Pulmonary artery endothelial cell (primary cell): ENCODE results near the gene DDX1. TPM values are rescaled to one million over a fixed set of nuclear protein-coding genes. Genes with fewer than 3 reads are reported as not detected.
"Not testable (repeated sequence)": the region's sequence is repeated elsewhere in the genome, so short reads cannot be mapped to it uniquely, and the experiment has no call there.

Experiments
- DNase-seq: peaks from one replicate; pipeline ENCODE4 v3.0.0-alpha.2; 2011; ENCODE audit warnings: low read depth, low spot score
- total RNA-seq: library from RNA; depleted of rRNA; stranded (reverse); fragments of >200 nt; gene quantifications from 2 replicates; pipeline ENCODE4 v1.2.3, GENCODE V29; 2014

The DDX1 gene
- total RNA-seq, 1 donor from 2014 or later, result 88.5 TPM

DNA sequence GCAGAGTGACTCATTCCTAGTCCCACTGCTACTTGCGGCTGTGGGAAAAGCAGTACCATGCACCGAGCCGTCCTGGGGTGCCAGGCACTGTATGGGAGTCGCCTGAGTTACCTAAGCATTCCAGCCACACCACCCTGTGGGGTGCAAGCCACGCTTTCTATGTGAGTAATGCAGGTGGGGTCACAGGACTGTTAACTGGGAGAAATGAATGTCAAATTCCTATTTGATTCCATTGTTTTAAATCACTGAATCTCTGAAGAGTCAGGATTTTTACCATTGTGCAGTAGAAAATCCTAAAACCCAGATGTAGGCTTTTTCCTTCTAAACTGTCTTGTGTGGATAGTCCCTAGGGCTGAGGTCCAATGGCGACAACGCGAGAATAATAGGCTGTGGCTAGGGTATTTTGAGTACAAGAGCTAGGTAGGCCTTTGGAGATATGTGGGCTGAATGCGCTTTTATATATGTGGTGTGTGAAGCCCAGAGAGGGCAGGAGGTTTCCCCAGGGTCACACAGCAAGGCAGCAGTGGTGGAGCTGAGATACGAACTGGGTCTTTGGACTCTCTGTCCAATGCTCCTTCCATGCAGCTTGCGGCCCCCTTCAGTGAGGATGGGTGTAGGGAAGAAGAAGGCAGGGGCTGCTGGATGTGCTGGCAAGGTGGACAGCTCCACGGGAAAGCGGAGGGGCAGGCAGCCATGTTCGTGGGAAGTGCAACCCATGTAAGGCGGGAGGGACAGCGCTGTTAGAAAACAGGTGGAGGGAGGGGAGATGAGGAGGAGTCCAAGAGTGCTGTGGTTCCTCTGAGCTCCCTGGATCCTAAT, 83.2 kb downstream of the DDX1 start:
- no peak for DNase-seq

DNA sequence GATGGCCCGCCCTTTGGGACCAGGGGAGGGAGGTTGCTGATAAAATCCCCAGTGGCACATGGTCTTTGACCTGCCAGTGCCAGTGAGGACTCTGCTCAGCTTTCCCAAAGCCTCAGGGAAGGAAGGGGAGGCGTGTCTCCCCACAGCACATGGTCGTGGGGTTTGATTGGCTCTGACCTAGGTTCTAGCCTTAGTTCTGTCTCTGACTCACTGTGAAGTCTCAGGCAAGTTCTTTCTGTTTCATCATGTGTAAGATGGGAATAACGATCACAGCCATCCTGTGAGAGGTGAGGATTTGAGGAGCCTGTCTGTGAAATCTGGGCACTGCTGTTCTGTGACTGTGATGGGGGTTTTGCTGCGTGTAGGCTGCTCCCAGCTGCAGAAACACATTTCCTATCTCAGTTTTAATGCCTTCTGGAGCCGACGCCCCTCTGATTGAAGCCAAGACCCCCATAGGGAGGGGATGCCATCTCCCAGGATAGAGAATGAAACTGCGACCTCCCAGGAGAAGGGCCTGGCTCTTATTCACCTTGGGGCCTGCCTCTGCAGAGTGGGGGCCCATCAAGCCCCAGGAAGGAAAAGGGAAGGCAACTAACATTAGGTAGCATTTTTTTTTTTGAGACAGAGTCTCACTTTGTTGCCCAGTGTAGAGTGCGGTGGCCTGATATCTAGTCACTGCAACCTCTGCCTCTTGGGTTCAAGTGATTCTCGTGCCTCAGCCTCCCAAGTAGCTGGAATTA, 84.0 kb downstream of the DDX1 start:
- DNase-seq, result no peak

DNA sequence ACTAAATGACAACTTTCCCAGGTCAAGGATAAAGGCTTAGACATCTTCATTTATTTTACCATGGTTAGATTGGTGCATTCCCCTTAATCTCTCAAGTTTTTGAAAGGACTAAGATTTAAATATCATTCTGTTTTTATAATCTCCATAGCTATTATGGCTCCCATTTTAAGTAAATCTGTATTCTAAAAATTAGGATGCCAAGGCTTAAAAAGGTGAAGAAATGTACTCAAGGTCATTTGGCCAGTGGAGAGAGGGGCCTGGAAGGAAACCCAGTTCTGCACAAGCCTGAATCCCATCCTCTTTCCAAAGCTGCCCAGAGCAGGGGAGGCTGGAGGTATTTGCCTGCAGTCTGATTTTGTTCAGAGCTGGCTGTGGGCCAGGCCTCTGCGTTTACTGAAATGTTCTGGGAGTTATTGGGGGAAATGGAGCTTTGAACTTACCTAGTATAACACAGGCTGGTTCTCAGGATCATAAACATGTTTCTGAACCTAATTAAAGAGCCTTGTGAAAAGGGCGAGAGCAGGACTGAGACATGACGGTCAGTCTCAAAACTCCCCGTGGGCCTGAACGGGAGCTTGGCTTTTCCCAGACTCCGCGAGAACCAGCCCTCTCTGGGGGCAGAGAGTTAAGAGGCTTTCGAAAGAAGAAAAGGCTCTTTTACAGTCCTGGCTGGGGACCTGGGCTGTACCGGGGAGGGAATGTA, 85.6 kb downstream of the DDX1 start:
- no peak for DNase-seq

DNA sequence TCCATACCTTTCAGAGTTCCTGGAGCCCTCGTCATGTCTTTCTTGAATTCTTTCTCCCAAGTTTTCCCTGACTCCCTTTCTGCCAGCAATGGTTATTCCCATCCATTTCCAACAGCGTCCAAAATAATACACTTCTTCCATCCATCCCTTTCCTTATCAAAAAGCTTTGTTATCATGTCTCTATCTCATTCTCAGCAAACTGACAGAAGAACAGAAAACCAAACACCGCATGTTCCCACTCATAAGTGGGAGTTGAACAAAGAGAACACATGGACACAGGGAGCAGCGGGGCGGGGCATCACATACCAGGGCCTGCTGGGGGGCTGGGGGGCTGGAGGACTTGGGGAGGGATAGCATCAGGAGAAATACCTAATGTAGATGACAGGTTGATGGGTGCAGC, 86.7 kb downstream of the DDX1 start:
- no peak for DNase-seq

DNA sequence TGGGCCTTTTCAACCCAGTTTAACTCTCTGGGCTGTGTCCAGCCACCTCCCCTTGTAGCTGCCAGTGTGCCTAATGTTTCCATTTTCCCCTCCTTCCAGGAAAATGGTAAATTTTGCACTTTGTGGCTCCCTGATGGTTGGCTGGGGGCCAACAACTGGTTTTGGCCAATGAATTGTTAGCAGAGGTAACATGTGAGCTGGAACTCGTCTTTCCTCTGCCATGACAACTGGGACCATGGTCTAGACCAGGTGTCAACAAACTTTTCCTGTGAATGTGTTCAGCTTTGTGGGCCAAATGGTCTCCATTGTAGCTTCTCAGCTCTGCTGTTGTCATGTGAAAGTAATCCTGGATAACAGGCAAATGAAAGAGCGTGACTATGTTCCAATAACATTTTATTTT, 87.2 kb downstream of the DDX1 start:
- DNase-seq, result no peak

DNA sequence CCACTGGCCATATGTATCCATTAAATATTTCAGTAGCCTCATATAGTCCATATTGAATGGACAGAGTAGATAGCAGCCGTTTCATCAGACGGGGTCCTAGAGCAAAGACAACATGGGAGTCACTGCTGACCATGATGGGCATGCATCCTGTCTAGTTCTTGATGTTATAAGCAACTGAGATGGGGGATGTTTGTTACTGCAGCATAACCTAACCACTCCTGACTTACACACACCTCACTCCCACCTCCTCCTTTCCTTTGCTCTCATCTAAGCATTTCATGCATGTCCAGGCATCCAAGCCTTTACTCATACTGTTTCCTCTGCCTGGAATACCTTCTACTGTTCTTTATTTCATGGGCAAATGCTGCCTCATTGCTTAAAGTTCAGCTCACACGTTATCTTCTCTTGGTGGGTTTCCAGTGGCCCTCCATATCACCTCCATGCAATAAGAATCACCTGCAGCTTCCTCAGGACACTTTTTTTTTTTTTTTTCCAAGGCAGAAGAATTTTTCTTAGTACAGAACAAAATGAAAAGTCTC, 87.8 kb downstream of the DDX1 start:
- no peak for DNase-seq

DNA sequence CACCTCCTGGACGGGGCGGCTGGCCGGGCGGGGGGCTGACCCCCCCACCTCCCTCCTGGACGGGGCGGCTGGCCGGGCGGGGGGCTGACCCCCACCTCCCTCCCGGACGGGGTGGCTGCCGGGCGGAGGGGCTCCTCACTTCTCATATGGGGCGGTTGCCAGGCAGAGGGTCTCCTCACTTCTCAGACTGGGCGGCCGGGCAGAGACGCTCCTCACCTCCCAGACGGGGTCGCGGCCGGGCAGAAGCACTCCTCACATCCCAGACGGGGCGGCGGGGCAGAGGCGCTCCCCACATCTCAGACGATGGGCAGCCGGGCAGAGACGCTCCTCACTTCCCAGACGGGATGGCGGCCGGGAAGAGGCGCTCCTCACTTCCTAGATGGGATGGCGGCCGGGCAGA, 88.5 kb downstream of the DDX1 start:
- DNase-seq, result not testable (repeated sequence)

Other genes with a start within 250 kb of the DDX1 start
- gene NBAS, start 30.5 kb upstream of the DDX1 start, total RNA-seq, result 75.8 and 78.8 TPM in 2 replicates